ENCODE results near the gene ZNF358. TPM values are rescaled to one million over a fixed set of nuclear protein-coding genes. Genes with fewer than 3 reads are reported as not detected.

Gene ZNF358
- total and polyA plus RNA-seq, 2 donors (not counting 3 experiments of a cell fraction or from before 2014, with no cell fraction given), result 51.2 to 83.2 TPM

DNA sequence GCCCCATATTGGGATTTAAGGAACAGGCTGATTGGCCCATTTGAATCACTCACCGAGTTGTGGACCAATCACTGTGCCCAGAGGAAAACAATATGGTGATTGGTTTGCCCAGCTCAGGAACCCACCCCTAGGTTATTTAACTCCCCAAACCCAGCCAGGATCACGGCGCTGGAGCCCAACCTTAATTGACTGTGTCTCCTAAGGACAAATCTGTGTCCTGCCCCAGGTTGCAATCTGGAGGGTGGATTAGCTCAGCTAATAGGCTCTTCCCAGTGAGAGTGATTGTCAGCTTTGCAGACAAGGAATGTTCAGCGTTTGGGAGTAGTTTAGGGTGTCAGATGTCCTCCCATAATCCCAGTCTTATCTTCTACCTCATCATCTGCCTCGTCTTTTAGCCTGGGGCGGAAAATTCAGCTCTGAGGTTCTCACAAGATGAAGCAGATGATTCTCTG is 3.5 kb upstream of the ZNF358 start:
- Histone ChIP-seq H3K9me3 (replicated peaks; ENCODE audit: control insufficient read depth, insufficient read depth, low read length) (no peaks in the 10 kb centered on the region), H3K27ac (ENCODE audit: insufficient read depth, low read depth, low read length) (no peak overlapping the region), H3K79me2 (ENCODE audit: control insufficient read depth, insufficient read depth, low read length) (peaks cover 4% of the 10 kb centered on the region), H2AFZ (ENCODE audit: low read depth, low read length) (no peak overlapping the region), H3K4me2 (ENCODE audit: insufficient read depth, low read length) (no peak overlapping the region), H3K9ac (replicated peaks; ENCODE audit: extremely low read depth, insufficient read depth, low read length) (no peak overlapping the region), H3K9me1 (replicated peaks; ENCODE audit: control insufficient read depth, extremely low read depth, insufficient read depth, low read length) (no peaks in the 10 kb centered on the region), H3K4me1 (ENCODE audit: control insufficient read depth, extremely low read depth, insufficient read depth, low read length) (peaks cover 12% of the 10 kb centered on the region), H4K20me1 (replicated peaks; ENCODE audit: control insufficient read depth, extremely low read depth, insufficient read depth, low read length) (no peaks in the 10 kb centered on the region), H3K27me3 (ENCODE audit: control insufficient read depth in 2 of 2, insufficient read depth in 2 of 2, low read length in 2 of 2) (peaks cover 0 to 3% of the 10 kb centered on the region in 2 experiments), H3K36me3 (ENCODE audit: control insufficient read depth in 2 of 2, extremely low read depth in 1 of 2, insufficient read depth in 2 of 2, low read length in 2 of 2) (no peaks in the 10 kb centered on the region), H3K4me3 (replicated peaks in 1 of 3; ENCODE audit: insufficient read depth in 1 of 3, low read depth in 1 of 3, low read length in 3 of 3) (no peak overlapping the region)
- CTCF ChIA-PET, result interaction anchor here (0.8 to 1.4 kb wide), 2 partner anchors 14 to 16 kb away, joined by 3 to 6 read pairs; a partner anchor contains a TSS
- no TSS peak for BruUV-seq (replicated peaks)
- TF ChIP-seq JUN (IDR thresholded peaks at IDR 0.05; ENCODE audit: borderline replicate concordance, insufficient read depth, insufficient read length, low read depth) (no peak), POLR2A (IDR thresholded peaks at IDR 0.05; ENCODE audit: low read depth, low read length) (no peak), GATA2 (IDR thresholded peaks at IDR 0.05; ENCODE audit: insufficient read depth, insufficient read length, low read depth, low read length) (no peak), FOS (IDR thresholded peaks at IDR 0.05; ENCODE audit: borderline replicate concordance, insufficient read depth, low read length) (no peak), POLR2AphosphoS5 (IDR thresholded peaks at IDR 0.05; ENCODE audit: insufficient read depth, low read depth, low read length) (no peak), MAX (IDR thresholded peaks at IDR 0.05; ENCODE audit: insufficient read depth, insufficient read length) (no peak), MYC (IDR thresholded peaks at IDR 0.05; ENCODE audit: low read depth, low read length) (no peak), EZH2 (IDR thresholded peaks at IDR 0.05; ENCODE audit: borderline replicate concordance, low read depth, low read length, severe bottlenecking) (no peak), CTCF (IDR thresholded peaks at IDR 0.05; ENCODE audit: extremely low read depth in 1 of 2, insufficient read depth in 1 of 2, low read depth in 1 of 2, low read length in 2 of 2) (no peak)
- POLR2A ChIA-PET, result interaction anchor here (0.6 kb wide), 1 partner anchor 11 kb away, joined by 3 read pairs; no protein-coding TSS in a partner anchor
- dilution Hi-C loops (cut with MboI; ENCODE audit: extremely low pct_ligation_motif_present, low sequenced_read_pairs), result no loop called here
- DNase-seq (ENCODE audit: low read depth, low spot score), result no peak
- intact Hi-C loops (cut with micrococcal nuclease), result no loop called here
- no peak for FAIRE-seq
